ENCODE results near the gene APPBP2.
"Not testable (repeated sequence)": the region's sequence is repeated elsewhere in the genome, so short reads cannot be mapped to it uniquely, and the experiment has no call there.

Gene APPBP2

GRCh38 chr17:60435244-60436167, 90.5 kb downstream of the APPBP2 start:
- peak; percentile 90 for DNase-seq (ENCODE audit: low spot score)

GRCh38 chr17:60433021-60433997, 92.7 kb downstream of the APPBP2 start:
- not testable (repeated sequence) for DNase-seq (ENCODE audit: low spot score)

DNA sequence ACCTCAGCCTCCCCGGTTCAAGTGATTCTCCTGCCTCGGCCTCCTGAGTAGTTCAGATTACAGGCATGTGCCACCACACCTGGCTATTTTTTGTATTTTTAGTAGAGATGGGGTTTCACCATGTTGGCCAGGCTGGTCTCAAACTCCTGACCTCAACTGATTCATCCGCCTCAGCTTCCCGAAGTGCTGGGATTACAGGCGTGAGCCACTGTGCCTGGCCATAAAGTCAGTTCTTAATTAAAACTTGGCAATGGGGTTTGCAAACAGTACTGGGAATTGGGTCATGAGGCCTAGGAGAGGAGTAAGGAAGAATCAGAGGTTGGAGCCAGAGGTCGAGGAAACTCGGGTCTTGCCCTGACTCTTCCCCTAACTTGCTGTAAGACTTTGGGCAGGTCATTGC, 95.5 kb downstream of the APPBP2 start:
- DNase-seq (ENCODE audit: low spot score) = not testable (repeated sequence)

DNA sequence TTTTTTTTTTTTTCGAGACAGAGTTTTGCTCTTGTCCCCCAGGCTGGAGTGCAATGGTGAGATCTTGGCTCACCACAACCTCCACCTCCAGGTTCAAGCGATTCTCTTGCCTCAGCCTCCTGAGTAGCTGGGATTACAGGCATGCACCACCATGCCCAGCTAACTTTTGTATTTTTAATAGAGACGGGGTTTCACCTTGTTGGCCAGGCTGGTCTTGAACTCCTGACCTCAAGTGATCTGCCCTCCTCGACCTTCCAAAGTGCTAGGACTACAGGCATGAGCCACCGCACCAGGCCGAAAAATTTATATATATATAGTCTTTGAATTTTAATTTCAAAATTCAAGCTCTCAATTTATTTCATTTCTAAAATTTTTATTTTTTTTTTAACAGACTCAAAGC, 97.6 kb downstream of the APPBP2 start:
- DNase-seq (ENCODE audit: low spot score) = not testable (repeated sequence)

DNA sequence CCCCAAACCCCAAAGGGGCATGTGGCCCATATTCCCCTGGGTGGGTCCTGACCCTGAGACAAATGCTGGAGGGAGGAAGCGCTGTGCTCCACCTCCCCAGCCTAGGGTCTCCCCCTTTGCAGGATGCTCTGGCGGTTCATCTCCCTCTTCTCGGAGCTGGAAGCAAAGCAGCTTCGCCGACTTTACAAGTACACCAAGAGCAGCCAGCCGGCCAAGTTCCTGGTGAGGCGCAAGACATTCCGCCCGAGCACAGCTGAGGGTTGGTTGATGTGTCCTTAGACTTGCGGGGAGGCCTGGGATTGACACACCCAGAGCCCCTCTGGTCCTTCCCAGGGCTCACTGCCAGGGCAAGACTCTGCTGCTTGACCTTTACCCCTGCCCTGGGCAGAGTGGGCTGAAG, 99.4 kb downstream of the APPBP2 start:
- no peak for DNase-seq (ENCODE audit: low spot score)

GRCh38 chr17:60425626-60426025, 100.4 kb downstream of the APPBP2 start:
- DNase-seq (ENCODE audit: low spot score) = no peak

DNA sequence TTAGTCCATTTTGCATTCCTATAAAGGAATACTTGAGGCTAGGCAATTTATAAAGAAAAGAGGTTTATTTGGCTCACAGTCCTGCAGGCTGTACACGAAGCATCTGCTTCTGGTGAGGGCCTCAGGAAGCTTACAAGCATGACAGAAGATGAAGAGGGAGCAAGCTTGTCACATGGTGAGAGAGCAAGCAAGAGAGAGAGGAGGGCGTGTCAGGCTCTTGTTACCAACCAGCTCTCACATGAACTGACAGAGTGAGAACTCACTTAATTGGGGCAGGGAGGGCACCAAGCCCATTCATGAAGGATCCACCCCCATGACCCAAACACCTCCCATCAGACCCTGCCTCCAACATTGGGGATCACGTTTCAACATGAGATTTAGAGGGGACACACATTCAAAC, 102.2 kb downstream of the APPBP2 start:
- DNase-seq (ENCODE audit: low spot score) = no peak

GRCh38 chr17:60422162-60422665, 103.8 kb downstream of the APPBP2 start, which contains the start of gene CHCT1:
CHCT1 (plus strand) TSS chr17:60422489; CDS start chr17:60422593, 104 bp downstream.
- no peak for DNase-seq (ENCODE audit: low spot score)

GRCh38 chr17:60421273-60422161, 104.5 kb downstream of the APPBP2 start:
- DNase-seq (ENCODE audit: low spot score) = peak; percentile 67

- not testable (repeated sequence) for DNase-seq (ENCODE audit: low spot score)
Observed at GRCh38 chr17:60419875-60420274, 106.2 kb downstream of the APPBP2 start.

GRCh38 chr17:60419003-60419402, 107.0 kb downstream of the APPBP2 start:
- DNase-seq (ENCODE audit: low spot score) = not testable (repeated sequence)

DNA sequence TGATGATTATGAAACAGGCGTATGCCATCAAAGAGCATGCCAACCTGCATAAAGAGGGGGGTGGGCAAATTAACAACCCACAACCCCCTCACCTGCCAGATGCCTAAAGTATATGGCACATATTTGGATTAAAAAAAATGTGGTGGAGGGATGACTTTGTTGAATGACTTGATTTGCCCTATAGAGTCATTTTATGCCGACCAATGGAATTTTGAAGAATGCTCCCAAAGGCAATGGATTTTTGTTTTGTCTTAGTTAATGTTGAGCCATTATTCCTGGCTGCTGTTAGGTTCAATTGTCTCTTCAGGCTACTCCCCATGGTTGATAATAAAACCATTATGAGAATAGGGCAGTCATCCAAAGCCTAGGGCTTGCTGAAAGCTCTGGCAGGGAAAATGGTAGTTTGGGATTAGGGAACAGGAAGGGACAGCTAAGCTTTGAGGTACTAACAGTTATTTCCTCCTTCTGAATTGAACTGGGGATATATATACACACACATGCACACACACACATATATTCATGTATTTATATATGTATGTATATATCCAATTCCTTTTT, 109.6 kb downstream of the APPBP2 start:
- DNase-seq (ENCODE audit: low spot score) = peak; percentile 83

DNA sequence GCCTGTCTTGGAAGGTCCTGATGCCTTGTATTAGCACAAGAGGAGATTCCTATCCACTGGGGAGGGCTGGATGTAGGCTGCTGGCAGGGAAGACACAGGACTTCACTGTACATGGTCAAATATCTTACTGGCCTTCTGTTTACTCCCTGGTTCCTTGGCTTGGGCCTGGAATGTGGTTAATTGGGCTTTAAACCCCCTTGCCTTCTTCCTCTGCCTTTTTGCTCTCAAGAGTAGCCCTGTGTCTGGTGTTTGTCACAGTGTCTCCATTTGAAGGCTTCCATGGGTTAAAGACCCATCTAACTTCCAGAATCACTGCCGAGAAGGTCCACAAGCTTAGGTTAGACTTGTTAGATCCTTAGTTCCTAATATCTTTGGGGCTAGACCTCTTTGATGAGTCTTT, 110.9 kb downstream of the APPBP2 start:
- DNase-seq (ENCODE audit: low spot score) = no peak

- DNase-seq (ENCODE audit: low spot score) = no peak
Observed at GRCh38 chr17:60412701-60413100, 113.3 kb downstream of the APPBP2 start.

GRCh38 chr17:60410001-60410400, 116.0 kb downstream of the APPBP2 start:
- no peak for DNase-seq (ENCODE audit: low spot score)

DNA sequence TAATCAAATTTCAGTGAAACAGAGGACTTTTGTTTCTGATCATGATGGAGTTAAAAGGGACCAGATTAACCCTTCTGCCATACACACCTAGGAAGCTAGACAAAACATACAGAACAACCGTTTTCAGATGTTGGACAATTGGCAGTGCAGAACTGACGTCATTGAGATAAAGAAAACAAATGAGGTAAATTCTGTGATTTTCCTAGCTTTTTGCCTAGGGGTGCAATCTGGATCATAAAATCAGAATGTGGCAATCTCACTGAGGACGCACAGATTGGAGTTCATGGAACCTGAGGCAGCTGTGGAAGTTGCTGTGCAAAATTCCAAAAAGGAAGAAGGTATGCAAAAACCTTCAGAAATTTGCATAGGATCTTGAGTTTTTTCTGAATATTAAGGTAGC, 119.2 kb downstream of the APPBP2 start:
- DNase-seq (ENCODE audit: low spot score) = no peak

DNA sequence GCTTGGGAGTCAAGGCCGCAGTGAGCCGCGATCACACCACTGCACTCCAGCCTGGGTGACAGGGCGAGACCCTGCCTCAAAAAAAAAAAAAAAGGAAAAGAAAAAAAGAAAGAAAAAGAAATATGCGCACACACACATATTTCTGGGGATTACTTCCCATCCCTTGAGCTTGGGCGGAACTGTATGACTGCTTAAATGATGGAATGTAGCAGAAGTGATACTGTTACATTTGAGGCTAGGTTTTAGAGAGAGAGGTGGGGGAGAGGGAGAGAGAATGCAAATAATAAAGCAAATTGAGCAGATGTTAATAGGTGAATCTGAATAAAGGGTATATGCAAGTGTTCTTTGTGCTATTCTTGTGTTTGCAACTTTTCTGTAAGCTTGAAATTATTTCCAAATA, 122.1 kb downstream of the APPBP2 start:
- no peak for DNase-seq (ENCODE audit: low spot score)

DNA sequence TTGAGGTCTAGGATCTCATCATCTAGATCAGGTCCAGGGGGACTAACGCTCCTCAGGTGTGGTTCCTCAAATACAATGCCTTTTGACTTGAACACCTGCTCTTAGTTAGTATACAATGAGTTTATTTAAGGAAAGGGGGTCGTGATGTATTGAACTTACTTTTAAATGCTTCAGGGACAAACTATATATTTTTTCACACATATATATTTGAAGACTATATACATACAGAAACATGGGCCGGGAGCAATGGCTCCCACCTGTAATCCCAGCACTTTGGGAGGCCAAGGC, 122.6 kb downstream of the APPBP2 start:
- DNase-seq (ENCODE audit: low spot score) = no peak

DNA sequence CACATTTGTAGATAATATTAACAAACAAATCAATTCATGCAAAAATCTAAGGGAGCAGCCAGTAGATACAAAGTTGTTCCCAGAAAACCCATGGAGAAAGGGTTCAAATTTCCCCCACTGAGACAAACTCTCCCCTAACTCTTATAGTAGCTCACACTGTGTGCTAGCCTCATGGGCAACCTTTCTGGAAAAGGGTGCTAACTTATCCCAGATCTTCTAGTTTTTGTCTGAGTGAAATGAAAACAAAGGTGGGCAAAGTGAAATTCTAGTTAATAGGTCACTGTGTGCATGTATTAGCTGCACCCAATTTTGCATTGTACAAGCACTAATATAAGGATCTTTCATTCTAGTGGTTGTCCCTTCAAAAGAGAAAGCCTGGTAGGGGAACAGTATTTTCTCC, 124.2 kb downstream of the APPBP2 start:
- no peak for DNase-seq (ENCODE audit: low spot score)

GRCh38 chr17:60398227-60398959, 127.6 kb downstream of the APPBP2 start:
- DNase-seq (ENCODE audit: low spot score) = no peak

Data from putamen (tissue), 1 donor.